ENCODE data around the gene PPM1H. TPM values are rescaled to one million over a fixed set of nuclear protein-coding genes. Genes with fewer than 3 reads are reported as not detected.

Gene PPM1H
- total RNA-seq, 6 experiments from 2014 or later, result 7.0 to 20.9 (median 8.4) TPM

DNA sequence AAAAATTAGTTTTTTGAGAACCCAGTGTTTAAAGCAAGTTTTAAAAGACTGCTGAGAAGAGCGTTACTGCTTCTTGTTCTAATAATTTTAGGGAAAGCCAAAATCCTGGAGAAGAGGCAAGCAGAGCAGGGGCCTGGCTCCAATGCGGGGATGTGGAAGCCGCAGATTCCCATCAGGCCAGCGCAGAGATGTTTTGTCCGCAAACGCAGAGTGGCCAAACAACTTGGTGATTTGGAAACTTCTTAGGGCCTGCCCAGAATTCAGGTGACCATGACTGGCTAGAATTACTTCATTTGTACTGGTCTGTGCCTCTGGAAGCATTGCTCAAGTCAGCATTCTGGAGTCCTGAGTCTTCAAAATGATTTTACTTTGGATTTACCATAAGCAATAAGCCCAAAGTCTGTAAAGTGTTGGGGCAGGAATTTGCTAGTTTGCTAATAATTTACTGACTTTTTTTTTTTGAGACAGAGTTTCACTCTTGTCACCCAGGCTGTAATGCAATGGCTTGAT, 208.4 kb downstream of the PPM1H start:
- H3K27me3 Mint-ChIP-seq (ENCODE audit: insufficient read depth), result no peaks in the 10 kb centered on the region; the same call in none of the 2 replicates
- H3K36me3 Mint-ChIP-seq (ENCODE audit: low read depth), result peaks cover 10% of the 10 kb centered on the region
- peak overlapping the region; percentile 90; the same call in 1 of the 2 replicates for H3K27ac Mint-ChIP-seq
- no peak overlapping the region for H3K4me3 Mint-ChIP-seq
- H3K9me3 Mint-ChIP-seq, result no peaks in the 10 kb centered on the region; the same call in 1 of the 2 replicates
- DNase-seq, result no peak
- peaks cover 90% of the 10 kb centered on the region for H3K4me1 Mint-ChIP-seq (ENCODE audit: low read depth)
- TF ChIP-seq, protein P1, sequence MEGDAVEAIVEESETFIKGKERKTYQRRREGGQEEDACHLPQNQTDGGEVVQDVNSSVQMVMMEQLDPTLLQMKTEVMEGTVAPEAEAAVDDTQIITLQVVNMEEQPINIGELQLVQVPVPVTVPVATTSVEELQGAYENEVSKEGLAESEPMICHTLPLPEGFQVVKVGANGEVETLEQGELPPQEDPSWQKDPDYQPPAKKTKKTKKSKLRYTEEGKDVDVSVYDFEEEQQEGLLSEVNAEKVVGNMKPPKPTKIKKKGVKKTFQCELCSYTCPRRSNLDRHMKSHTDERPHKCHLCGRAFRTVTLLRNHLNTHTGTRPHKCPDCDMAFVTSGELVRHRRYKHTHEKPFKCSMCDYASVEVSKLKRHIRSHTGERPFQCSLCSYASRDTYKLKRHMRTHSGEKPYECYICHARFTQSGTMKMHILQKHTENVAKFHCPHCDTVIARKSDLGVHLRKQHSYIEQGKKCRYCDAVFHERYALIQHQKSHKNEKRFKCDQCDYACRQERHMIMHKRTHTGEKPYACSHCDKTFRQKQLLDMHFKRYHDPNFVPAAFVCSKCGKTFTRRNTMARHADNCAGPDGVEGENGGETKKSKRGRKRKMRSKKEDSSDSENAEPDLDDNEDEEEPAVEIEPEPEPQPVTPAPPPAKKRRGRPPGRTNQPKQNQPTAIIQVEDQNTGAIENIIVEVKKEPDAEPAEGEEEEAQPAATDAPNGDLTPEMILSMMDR (IDR thresholded peaks at IDR 0.05), result no peak

DNA sequence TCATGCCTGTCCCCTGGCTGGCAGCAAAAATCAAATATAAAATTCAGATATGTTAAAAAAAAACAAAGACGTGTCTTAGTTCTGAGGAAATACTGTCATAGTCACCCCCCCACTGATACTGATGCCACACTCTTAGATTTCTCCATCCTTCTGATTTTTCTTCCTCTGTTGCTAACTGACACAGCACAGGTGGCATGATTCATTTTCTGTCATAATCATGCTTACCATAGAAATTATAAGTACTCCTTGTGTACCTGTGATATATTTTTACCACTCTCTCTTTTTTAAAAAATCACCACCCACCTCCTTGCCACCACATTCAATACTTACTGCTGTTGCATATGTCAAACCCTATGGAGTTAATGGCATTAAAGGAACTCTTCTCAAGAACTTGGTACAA, 209.2 kb downstream of the PPM1H start:
- H3K4me1 Mint-ChIP-seq (ENCODE audit: low read depth), result peaks cover 90% of the 10 kb centered on the region

DNA sequence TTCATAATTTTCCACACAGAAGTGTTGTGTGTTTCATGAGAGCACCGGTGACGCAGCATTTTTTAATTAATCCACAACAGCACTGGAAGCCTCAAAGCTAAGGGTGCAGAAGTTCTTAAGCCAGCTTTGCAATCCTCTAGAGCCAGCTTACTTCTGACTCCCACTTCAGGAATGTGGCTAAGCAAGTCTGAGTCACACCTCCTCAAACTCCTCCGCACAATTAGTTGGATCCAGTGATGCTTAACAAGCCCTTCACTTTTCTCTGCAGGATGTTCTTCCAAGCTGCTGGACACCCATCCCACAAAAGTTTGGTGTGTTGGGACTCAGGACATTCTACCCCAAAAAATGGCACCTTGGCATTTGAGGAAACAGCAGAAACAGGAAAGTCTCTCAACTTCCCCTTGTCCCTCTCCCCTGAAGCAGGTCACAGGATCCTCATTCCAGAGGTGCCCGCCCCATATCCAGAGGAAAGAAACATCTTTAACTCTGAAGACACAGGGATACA, 210.0 kb downstream of the PPM1H start:
- peak overlapping the region; percentile 90 for H3K27ac Mint-ChIP-seq
- peaks cover 8% of the 10 kb centered on the region for H3K36me3 Mint-ChIP-seq (ENCODE audit: low read depth)
- H3K27me3 Mint-ChIP-seq (ENCODE audit: insufficient read depth), result no peaks in the 10 kb centered on the region; the same call in none of the 2 replicates
- H3K9me3 Mint-ChIP-seq, result no peaks in the 10 kb centered on the region; the same call in 1 of the 2 replicates
- peak; percentile 93 for DNase-seq
- peak overlapping the region; percentile 75 for H3K4me3 Mint-ChIP-seq
- peaks cover 90% of the 10 kb centered on the region for H3K4me1 Mint-ChIP-seq (ENCODE audit: low read depth)
- TF ChIP-seq, protein P1 (IDR thresholded peaks at IDR 0.05), result no peak

More for the DNA sequence above, 209.2 kb downstream of the PPM1H start:
- Mint-ChIP-seq H3K4me3 (peak overlapping the region; percentile 75), H3K36me3 (ENCODE audit: low read depth) (peaks cover 10% of the 10 kb centered on the region), H3K9me3 (no peaks in the 10 kb centered on the region; the same call in 1 of the 2 replicates), H3K27ac (peak overlapping the region; percentile 90), H3K27me3 (ENCODE audit: insufficient read depth) (no peaks in the 10 kb centered on the region; the same call in none of the 2 replicates)
- TF ChIP-seq, protein P1 (IDR thresholded peaks at IDR 0.05), result no peak
- no peak for DNase-seq

DNA sequence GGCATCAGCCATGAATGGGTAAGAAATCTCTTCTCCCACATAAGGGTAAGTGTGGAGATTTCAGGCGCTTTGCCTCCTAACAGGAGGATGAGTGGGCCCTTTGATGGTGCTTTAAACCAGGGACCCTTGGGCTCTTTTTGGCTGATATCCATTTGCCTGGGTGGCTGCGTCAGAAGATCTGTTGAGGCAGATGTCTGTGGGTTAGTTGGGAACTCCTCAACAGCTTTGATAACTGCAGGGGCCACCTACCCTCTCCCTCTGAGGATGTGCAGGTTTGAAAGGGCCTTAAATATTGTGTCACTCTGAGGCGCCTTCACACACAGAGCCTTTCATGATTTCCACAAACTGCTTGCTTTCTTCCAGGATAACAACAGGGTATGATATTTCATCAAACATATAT, 210.7 kb downstream of the PPM1H start:
- H3K4me1 Mint-ChIP-seq (ENCODE audit: low read depth), result peaks cover 90% of the 10 kb centered on the region
- TF ChIP-seq, protein P1 (IDR thresholded peaks at IDR 0.05), result no peak
- H3K4me3 Mint-ChIP-seq, result peak overlapping the region; percentile 30; the same call in 1 of the 2 replicates
- H3K27ac Mint-ChIP-seq, result peak overlapping the region; percentile 90
- peaks cover 4% of the 10 kb centered on the region; the same call in 1 of the 2 replicates for H3K36me3 Mint-ChIP-seq (ENCODE audit: low read depth)
- H3K9me3 Mint-ChIP-seq, result no peaks in the 10 kb centered on the region; the same call in 1 of the 2 replicates
- no peak for DNase-seq
- no peaks in the 10 kb centered on the region; the same call in none of the 2 replicates for H3K27me3 Mint-ChIP-seq (ENCODE audit: insufficient read depth)

DNA sequence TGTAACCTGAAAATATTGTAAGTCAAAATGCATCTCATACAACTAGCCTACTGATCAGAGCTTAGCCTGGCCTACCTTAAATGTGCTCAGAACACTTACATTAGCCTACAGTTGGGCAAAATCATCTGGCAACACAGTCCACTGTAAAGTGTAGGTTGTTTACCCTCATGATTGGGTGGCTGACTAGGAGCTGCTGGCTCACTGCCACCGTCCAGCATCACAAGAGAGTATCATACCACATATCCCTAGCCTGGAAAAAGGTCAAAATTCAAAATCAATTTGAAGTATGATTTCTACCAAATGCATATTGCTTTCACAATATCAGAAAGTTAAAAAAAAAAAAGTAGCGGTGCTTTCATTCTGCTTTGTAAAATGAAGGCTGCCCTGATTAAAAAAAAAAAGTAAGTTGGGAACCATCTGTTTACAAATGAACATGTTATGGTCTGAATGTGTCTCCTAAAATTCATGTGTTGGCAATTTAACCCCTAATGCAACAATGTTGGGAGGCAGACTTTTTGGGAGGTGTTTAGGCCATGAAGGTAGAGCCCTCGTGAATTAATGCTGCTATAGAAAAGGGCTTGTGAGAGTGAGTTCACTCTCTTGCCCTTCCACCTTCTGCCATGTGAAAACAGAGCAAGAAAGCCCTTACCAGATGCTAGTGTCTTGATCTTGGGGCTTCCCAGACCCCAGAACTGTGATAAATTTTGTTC, 211.8 kb downstream of the PPM1H start:
- H3K27me3 Mint-ChIP-seq (ENCODE audit: insufficient read depth), result no peaks in the 10 kb centered on the region; the same call in none of the 2 replicates
- H3K9me3 Mint-ChIP-seq, result no peaks in the 10 kb centered on the region
- peak overlapping the region; percentile 90; the same call in 1 of the 2 replicates for H3K27ac Mint-ChIP-seq
- no peak overlapping the region for H3K4me3 Mint-ChIP-seq
- H3K4me1 Mint-ChIP-seq (ENCODE audit: low read depth), result peaks cover 90% of the 10 kb centered on the region
- H3K36me3 Mint-ChIP-seq (ENCODE audit: low read depth), result peaks cover 2% of the 10 kb centered on the region; the same call in 1 of the 2 replicates
- DNase-seq, result no peak
- TF ChIP-seq, protein P1 (IDR thresholded peaks at IDR 0.05), result no peak

Data from HFFc6 (cell line).